Upper lobe of left lung (tissue), 6 donors: Measurements from ENCODE around the gene UBE3B. TPM values are rescaled to one million over a fixed set of nuclear protein-coding genes. Genes with fewer than 3 reads are reported as not detected.

Source experiments
- ATAC-seq, 2 donors: fragments of 200-7000 bp; cut with Tn5 transposase; one replicate each; pipeline ENCODE4 v1.9.1; 2022; ENCODE audit warnings: mild to moderate bottlenecking in 2 of 2, moderate library complexity in 2 of 2; ENCODE audit not compliant: low FRiP score in 2 of 2
- DNase-seq, 2 donors: peaks; one replicate each; pipeline ENCODE4 v3.0.0-alpha.2; 2019 to 2020
- H3K27ac ChIP-seq, 4 donors: fragments of 200-600 bp; sonication (generic); one replicate each; pipeline ENCODE4 v1.5.1; 2016 to 2019
- H3K27me3 ChIP-seq, 4 donors: fragments of 200-600 bp; sonication (generic); one replicate each; pipeline ENCODE4 v1.5.1; 2017 to 2019
- H3K36me3 ChIP-seq, 4 donors: fragments of 200-600 bp; sonication (generic); one replicate each; pipeline ENCODE4 v1.5.1; 2016 to 2019
- H3K4me1 ChIP-seq, 4 donors: fragments of 200-600 bp; sonication (generic); one replicate each; pipeline ENCODE4 v1.5.1; 2018 to 2019
- H3K4me3 ChIP-seq, 4 donors: fragments of 200-600 bp; sonication (generic); one replicate each; pipeline ENCODE4 v1.5.1; 2017 to 2019; ENCODE audit warnings: mild to moderate bottlenecking in 2 of 4, moderate library complexity in 1 of 4
- H3K9me3 ChIP-seq, 4 donors: fragments of 200-600 bp; sonication (generic); one replicate each; pipeline ENCODE4 v1.5.1; 2018 to 2019
- CTCF ChIP-seq, 6 experiments: fragments of 450-650 bp in 4 of 6; fragments of 200-600 bp in 2 of 6; sonication (generic) in 2 of 6; IDR thresholded peaks; one replicate each; pipeline ENCODE4 v1.5.1; 2016 to 2019; ENCODE audit warnings: antibody characterized with exemption in 6 of 6
- EP300 ChIP-seq, 4 donors: sonication (generic); formaldehyde crosslinking; IDR thresholded peaks; one replicate each; pipeline ENCODE4 v1.5.1; 2017; ENCODE audit warnings: antibody characterized with exemption in 4 of 4, control low read depth in 2 of 4
- POLR2A ChIP-seq, 4 donors: fragments of 450-650 bp; IDR thresholded peaks; one replicate each; pipeline ENCODE4 v1.5.1; 2016 to 2017; ENCODE audit warnings: antibody characterized with exemption in 4 of 4, mild to moderate bottlenecking in 2 of 4
- POLR2AphosphoS5 ChIP-seq, 2 donors: sonication (generic); formaldehyde crosslinking; IDR thresholded peaks; one replicate each; pipeline ENCODE4 v1.5.1; 2017; ENCODE audit warnings: antibody characterized with exemption in 2 of 2
- WGBS, 2 donors: methylation state at CpG; one replicate each; pipeline ENCODE4 v1.1.5; 2017 to 2018; 5-methylcytosine and 5-hydroxymethylcytosine counted together
- total RNA-seq, 6 donors: library from RNA; depleted of rRNA in 4 of 6; stranded (reverse); fragments of >200 nt in 4 of 6; gene quantifications; one replicate each; pipeline versions ENCODE4 v1.1.0 to v1.2.1, GENCODE V29; 2016 to 2021
- donor health status: DM: no; HTN: no; CAD: no; lungs with moderate emphysema.
- donor health status: DM: no; HTN: yes; CAD: no; lungs with severe emphysema.

The UBE3B gene
- total RNA-seq, 6 donors from 2014 or later: 27.0 to 69.1 (median 44.7) TPM

GRCh38 chr12:109495012-109495411 is 17.6 kb downstream of the UBE3B start:
- peaks cover 40 to 94% (median 64%) of the 10 kb centered on the region in 4 donors for H3K36me3 ChIP-seq
- no peaks in the 10 kb centered on the region for H3K27me3 ChIP-seq
- no peak overlapping the region for H3K27ac ChIP-seq
- TF ChIP-seq POLR2AphosphoS5 (IDR thresholded peaks at IDR 0.05) (no peak), EP300 (IDR thresholded peaks at IDR 0.05) (no peak), CTCF (IDR thresholded peaks at IDR 0.05) (no peak), POLR2A (IDR thresholded peaks at IDR 0.05) (no peak)
- ATAC-seq (no peak), DNase-seq (no peak)
- H3K4me1 ChIP-seq: no peaks in the 10 kb centered on the region
- no peaks in the 10 kb centered on the region for H3K9me3 ChIP-seq
- no peak overlapping the region for H3K4me3 ChIP-seq

- TF ChIP-seq POLR2A (IDR thresholded peaks at IDR 0.05) (no peak), POLR2AphosphoS5 (IDR thresholded peaks at IDR 0.05) (no peak), EP300 (IDR thresholded peaks at IDR 0.05) (no peak), CTCF (IDR thresholded peaks at IDR 0.05) (no peak)
- H3K9me3 ChIP-seq: no peaks in the 10 kb centered on the region
- no peak overlapping the region for H3K27ac ChIP-seq
- no peak for ATAC-seq
- DNase-seq: no peak
- H3K4me1 ChIP-seq: no peaks in the 10 kb centered on the region
- H3K36me3 ChIP-seq: peaks cover 39 to 94% (median 66%) of the 10 kb centered on the region in 4 donors
- H3K27me3 ChIP-seq: no peaks in the 10 kb centered on the region
- H3K4me3 ChIP-seq: no peak overlapping the region
These were observed 18.9 kb downstream of the UBE3B start for GRCh38 chr12:109496306-109496705.

- H3K36me3 ChIP-seq: peaks cover 41 to 97% (median 74%) of the 10 kb centered on the region in 4 donors
- H3K4me1 ChIP-seq: no peaks in the 10 kb centered on the region
- WGBS, 2 donors: 90 to 96% methylated on average over 7 of the region's 7 CpGs
- H3K9me3 ChIP-seq: no peaks in the 10 kb centered on the region
- no peak for DNase-seq
- no peak for ATAC-seq
- H3K27me3 ChIP-seq: no peaks in the 10 kb centered on the region
- no peak overlapping the region for H3K27ac ChIP-seq
- H3K4me3 ChIP-seq: no peak overlapping the region
- TF ChIP-seq POLR2AphosphoS5 (IDR thresholded peaks at IDR 0.05) (no peak), POLR2A (IDR thresholded peaks at IDR 0.05) (no peak), EP300 (IDR thresholded peaks at IDR 0.05) (no peak), CTCF (IDR thresholded peaks at IDR 0.05) (no peak)
These were observed 20.2 kb downstream of the UBE3B start for GRCh38 chr12:109497675-109498074.

GRCh38 chr12:109500406-109501185 is 23.2 kb downstream of the UBE3B start:
- no peak for DNase-seq
- Histone ChIP-seq H3K4me1 (no peaks in the 10 kb centered on the region), H3K9me3 (no peaks in the 10 kb centered on the region), H3K27ac (no peak overlapping the region), H3K27me3 (no peaks in the 10 kb centered on the region), H3K36me3 (peaks cover 66 to 97% (median 81%) of the 10 kb centered on the region in 4 donors), H3K4me3 (no peak overlapping the region)
- TF ChIP-seq POLR2A (IDR thresholded peaks at IDR 0.05) (no peak), POLR2AphosphoS5 (IDR thresholded peaks at IDR 0.05) (no peak), EP300 (IDR thresholded peaks at IDR 0.05) (no peak), CTCF (IDR thresholded peaks at IDR 0.05) (no peak)
- WGBS, 2 donors: 85 to 90% methylated on average over 9 of the region's 9 CpGs
- no peak for ATAC-seq

- H3K9me3 ChIP-seq: no peaks in the 10 kb centered on the region
- ATAC-seq: no peak
- TF ChIP-seq EP300 (IDR thresholded peaks at IDR 0.05) (no peak), POLR2A (IDR thresholded peaks at IDR 0.05) (no peak), POLR2AphosphoS5 (IDR thresholded peaks at IDR 0.05) (no peak), CTCF (IDR thresholded peaks at IDR 0.05) (no peak)
- 94 to 96% methylated on average over 4 to 6 of the region's 6 CpGs for WGBS, 2 donors
- no peak overlapping the region for H3K27ac ChIP-seq
- H3K4me1 ChIP-seq: no peaks in the 10 kb centered on the region
- H3K36me3 ChIP-seq: peaks cover 71 to 97% (median 86%) of the 10 kb centered on the region in 4 donors
- no peak for DNase-seq
- H3K4me3 ChIP-seq: no peak overlapping the region
- no peaks in the 10 kb centered on the region for H3K27me3 ChIP-seq
These were observed 23.9 kb downstream of the UBE3B start for GRCh38 chr12:109501299-109501698.
